Erythroblast (primary cell): ENCODE results near the gene PTOV1.

Source experiments
- DNase-seq, 2 experiments: peaks; one replicate each; lab custom pipeline; 2025; lab: John Stamatoyannopoulos, UW
- GATA1 ChIP-seq: IDR thresholded peaks from 2 replicates; pipeline ENCODE4 v1.6.1; 2011; ENCODE audit warnings: low read depth, mild to moderate bottlenecking, control low read depth, low read length, moderate library complexity
- POLR2A ChIP-seq: IDR thresholded peaks from 2 replicates; pipeline ENCODE4 v1.6.1; 2011; ENCODE audit warnings: mild to moderate bottlenecking, low read length

Gene PTOV1

DNA sequence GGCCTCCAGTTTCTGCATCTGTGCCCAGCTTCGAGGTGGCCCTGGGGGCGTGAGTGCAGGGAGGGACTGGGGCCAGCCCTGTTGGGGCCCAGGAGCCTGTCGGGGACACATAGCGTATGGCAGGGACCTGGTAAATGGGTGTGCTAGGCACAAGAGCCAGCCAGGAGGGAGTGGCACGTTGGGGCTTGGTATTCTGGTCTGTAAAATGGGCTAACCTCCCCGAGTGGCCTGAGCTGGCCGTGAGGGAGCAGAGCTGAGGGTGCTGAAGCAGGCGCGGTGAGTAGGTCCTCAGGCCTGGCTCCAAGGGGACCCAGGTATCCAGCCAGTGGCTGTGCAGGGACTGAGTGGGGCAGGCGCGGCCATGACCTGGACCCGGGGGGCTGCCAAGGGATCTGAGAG, 4.3 kb downstream of the PTOV1 start:
- TF ChIP-seq GATA1, result no peak
- TF ChIP-seq POLR2A, result no peak
- no peak for DNase-seq

DNA sequence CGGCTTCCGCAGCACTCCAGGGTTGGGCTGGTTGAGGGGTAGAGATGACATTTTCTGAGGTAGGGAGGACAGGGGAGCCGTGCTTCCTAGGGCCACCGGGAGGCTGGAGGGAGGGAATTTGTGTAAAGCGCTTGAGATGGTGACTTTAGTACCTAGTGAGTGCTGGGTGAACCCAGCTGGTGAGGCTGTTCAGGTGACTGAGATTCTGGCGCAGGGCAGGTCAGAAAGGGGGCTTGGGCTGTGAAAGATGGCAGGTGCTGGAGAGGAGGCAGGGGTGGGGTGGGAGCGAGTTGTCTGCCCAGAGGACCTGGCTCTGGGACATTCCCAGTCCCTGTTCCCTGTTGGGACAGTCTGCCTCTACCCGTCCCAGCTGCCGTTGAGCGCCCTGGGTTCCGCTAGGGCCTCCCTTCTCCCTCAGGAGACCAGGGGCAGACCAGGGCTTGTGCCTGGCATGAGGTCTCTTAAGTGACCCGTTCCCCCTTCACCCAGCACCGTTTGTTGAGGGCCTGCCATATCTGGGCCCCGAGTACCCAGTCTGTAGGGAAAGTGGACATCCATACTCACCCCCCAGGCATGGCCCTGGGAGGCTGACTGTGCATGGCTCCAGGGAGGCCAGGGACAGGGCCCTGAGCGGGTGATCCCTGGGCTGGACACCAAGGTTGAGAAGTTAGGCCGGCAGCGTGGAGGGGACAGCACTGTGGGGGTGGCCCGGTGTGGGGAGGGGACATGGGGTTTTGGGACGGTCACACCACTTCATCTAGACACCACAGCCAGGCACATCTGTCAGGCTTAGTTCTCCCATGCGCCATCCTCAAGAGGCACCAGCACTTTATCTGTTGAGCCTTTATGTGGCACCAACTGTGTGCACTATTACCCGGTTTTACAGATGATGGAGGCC, 5.0 kb downstream of the PTOV1 start:
- no peak for DNase-seq
- TF ChIP-seq POLR2A, result peak; percentile 47
- TF ChIP-seq GATA1, result no peak

DNA sequence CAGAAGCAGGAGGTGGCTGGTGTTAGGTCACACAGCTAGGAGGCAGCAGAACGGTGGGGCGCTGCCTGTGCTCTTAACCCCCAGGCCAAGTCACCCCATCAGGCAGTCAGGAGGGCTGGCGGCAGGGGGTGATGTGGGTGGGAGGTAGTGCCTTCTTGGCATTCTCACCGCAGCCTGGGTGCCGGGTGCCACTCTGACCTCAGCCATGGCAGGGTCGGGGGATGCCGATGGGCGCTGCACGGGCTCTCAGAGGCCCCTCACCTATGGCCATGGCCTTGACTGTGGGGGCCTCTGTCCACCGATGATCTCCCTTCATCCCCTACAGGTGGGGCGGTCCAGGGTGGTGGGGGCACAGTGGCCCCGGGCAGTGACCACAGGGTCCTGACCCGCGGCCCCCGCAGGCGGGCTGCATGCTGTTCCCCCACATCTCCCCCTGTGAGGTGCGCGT, 5.6 kb downstream of the PTOV1 start:
- DNase-seq, result no peak
- TF ChIP-seq GATA1 (no peak), POLR2A (no peak)

DNA sequence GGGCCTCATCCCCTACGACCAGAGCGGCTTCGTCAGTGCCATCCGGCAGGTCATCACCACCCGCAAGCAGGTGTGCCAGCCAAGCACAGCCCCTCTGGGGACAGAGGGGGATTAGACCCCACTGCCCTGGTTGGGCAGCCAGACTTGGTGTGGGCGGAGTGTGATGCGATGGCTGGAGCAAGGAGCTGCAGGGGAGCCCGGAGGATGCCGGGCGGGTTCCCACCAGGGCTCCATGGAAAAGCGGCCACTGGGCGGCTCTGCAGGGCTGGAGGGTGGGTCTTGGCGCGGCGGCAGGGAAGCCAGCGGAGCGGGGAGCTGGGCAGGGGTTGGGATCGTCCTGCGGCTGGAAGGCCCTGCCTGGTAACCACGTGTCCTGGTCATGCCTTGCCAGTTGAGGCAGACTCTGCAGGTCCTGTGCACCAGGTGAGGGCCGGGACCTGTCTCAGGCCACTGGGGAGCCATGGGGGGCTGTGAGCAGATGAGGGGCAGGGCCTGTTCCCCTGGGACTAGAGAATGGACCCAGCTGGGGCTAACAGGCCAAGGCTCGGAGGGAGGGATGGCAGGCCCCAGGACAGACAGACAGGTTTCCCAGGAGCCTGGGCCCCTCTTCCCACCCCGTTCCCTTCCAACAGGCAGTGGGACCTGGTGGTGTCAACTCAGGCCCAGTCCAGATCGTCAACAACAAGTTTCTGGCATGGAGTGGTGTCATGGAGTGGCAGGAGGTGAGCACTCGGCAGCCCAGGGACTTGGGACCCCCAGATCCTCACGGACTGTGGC, 6.3 kb downstream of the PTOV1 start:
- TF ChIP-seq GATA1 (no peak), POLR2A (no peak)
- no peak for DNase-seq

DNA sequence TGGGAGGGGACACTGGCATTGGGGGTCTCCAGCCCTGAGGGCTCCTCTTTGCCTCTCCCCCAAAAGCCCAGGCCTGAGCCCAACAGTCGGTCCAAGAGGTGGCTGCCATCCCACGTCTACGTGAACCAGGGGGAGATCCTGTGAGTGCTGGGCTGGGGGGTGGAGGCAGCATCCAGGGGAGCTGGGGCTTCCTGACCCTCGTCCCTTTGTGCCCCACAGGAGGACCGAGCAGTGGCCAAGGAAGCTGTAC, 6.8 kb downstream of the PTOV1 start:
- TF ChIP-seq POLR2A (peak; percentile 17), GATA1 (no peak)
- DNase-seq, result no peak

DNA sequence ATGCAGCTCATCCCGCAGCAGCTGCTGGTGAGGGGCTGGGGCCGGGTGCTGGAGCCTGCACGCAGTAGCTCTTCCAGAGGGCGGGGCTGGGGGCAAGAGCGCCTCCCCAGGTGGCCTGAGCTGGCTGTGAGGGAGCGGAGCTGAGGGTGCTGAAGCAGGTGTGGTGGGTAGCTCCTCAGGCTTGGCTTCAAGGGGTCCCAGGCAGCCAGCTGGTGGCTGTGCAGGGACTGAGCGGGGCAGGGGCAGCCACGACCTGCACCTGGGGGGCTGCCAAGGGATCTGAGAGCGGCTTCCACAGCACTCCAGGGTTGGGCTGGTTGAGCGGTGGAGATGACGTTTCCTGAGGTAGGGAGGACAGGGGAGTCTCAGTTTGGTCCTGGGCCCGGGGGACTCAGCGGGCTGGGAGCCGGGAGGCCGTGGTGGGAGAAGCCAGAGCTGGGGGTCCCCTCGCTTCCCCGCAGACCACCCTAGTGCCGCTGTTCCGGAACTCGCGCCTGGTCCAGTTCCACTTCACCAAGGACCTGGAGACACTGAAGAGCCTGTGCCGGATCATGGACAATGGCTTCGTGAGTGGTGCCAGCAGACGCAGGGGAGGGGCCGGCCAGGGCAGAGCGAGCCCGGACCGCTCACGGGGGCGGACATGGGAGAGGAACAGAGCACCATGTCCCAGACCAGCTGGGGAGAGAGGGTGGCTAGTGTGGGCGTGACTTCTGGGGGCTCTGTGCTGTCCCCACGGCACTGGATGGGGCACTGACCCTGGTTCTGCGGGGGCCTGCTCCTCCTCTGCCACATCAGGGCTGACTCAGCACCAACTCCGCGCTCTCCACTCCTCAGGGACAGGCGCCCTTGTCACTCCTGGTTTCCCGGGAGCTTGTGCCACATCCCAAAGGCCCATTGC, 7.4 kb downstream of the PTOV1 start:
- TF ChIP-seq POLR2A (no peak), GATA1 (no peak)
- no peak for DNase-seq

DNA sequence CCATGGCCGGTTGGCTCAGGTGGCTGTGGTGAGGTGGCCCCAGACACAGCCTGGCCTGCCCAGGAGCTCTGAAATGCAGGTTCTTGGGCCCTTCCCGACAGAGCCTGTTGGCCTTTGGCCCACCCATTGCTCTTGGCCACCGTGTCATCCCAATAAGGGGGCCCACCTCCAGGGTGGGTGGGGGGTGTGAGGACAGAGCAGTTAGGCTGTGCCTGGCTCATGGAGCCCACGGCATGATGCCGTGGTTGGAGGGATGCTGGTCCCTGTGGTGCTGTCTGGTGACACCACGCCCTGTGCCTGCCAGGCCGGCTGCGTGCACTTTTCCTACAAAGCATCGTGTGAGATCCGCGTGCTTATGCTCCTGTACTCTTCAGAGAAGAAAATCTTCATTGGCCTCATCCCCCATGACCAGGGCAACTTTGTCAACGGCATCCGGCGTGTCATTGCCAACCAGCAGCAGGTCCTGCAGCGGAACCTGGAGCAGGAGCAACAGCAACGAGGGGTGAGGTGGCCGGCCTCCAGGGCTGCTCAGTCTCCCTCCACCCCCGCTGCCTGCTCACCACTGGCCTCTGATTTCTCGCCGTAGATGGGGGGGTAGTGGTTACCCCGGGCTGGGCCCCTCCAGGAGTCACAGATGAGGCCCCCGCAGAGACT, 8.8 kb downstream of the PTOV1 start:
- no peak for DNase-seq
- TF ChIP-seq POLR2A (peak; percentile 0), GATA1 (no peak)

DNA sequence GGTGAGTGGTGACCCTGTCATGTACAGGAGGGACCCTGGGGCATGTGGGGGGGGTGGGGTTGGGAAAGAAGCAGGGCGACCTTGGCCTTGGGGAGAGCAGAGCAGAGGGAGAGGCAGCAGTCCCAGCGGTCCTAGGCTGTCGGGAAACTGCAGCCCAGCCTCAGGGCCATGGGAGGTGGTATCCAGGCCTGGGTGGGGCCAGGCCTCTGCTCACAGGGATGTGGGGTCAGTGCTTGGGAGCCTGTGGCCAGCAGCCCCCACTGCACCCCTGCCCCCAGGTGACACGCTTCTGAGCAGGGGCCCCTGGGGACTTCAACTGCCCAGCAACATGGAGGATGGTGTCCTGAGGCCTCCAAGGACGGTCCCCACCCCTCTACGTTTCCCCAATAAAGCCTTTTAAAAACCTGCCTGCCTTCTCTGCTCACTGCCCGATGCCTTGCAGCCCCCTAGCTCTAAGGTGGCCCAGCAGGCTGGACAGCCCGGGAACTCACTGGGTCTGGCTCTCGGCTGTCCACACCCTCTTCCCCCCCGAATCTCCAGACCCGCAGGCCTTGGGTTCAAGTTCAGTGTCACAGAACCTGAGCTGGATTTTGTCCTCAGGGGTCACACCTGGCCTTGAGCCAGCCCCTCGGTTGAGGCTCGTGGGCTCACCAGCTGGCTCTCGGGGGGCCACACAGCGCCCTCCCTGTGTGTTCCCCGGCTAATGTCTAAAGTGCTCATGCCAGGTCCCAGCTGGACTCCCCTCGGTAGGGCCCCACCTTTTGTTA, 9.6 kb downstream of the PTOV1 start:
- TF ChIP-seq GATA1 (no peak), POLR2A (no peak)
- DNase-seq, result no peak

DNA sequence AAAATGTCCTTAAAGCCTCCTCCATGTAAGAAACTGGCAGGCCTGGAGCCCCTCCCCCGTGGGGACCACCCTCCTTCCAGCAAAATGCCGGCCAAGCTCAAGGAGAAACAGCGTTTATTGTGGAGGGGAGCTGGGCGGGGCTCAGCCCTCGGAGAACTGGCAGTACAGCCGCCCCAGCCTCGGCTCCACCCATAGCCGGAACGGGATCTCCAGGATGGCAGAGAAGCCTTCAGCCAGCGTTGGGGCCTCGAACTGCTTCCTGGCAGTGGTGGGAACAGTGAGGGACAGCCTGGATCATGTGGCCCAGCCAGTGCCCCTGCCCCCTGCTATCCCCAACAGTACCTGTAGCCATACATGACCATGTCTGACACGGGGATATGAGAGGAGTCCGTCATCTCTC, 10.1 kb downstream of the PTOV1 start:
- no peak for TF ChIP-seq GATA1
- no peak for TF ChIP-seq POLR2A
- DNase-seq, result no peak

DNA sequence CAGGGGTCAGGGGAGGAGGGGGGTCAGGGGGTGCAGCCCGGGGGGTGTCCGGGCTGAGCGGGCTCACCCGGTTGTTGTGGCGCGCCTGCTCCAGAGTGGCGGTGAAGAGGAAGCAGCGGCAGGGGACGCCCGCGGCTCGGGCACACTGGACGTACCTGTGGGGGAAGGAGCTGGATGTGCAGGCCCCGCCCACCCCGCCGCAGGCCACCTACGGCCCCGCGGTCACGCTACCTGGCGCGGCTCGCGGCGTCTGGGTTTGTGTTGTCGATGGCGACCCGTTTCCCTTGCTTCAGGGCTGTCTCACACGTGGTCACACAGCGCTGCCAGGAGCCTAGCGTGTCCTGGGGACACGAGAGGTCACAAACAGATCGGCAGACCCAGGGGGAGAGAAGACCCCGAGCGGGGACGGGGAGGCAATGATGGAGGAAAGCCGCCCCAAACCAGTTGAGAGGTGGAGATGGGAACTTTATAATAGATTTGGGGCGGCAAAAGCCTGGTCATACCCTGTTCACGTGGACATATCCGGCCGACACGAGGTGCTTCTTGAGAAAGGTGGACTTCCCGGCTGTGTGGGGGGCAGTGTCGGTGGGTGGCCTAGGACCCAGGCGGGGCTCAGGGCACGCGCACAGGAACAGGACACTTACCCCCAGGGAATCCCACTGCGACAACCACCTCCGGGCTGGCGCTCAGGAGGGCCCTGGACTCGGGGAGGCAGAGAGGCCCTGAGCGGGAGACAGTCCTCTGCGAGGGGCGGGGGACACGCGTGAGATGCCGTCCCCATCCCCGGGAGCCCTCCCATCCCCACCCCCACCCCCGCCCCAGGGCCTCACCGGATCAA, 10.8 kb downstream of the PTOV1 start:
- TF ChIP-seq GATA1 (no peak), POLR2A (no peak)
- no peak for DNase-seq

DNA sequence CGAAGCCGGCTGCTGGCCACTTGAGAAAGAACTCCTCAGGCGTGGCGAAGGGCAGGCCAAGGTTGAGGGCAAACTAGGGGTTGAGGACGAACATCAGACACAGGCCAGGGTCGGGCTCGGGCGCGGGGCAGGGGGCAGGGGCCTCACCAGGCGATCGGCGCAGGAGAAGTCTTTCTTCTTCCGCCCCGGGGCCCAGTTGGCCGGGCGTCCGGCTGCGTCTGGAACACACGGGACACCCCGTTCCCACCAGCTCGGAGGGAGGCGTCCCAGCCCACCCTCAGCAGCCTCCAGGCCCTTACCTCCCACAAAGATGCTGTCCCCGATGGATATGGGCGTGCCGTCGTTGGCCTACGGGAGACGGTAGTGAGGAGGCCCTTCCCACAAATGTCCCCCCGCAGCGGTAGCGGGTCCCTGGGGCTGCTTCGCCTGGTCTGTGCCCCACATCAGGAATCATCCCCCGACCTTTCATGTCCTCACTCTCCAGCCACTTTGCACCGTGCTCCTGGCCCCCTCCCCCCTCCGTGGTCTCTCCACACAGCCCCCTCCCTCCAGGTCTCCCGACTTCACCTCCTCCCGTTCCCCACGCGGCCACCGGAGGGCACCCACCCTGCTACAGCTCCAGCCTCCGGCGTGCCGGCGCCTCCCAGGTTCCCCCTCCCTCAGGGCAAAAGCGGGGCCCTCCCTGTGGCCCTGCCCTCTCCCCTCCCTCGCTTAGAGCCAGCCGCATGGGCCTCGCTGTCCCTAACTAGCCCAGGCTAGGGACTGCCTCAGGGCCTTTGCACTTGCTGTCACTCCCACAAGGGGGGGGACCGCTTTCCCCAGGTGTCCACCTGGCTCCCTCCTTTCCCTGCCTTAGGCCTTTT, 11.7 kb downstream of the PTOV1 start:
- TF ChIP-seq POLR2A (no peak), GATA1 (no peak)
- DNase-seq, result peak in 1 of 2 experiments; percentile 53
